ENCODE results near the gene SLC3A2. TPM values are rescaled to one million over a fixed set of nuclear protein-coding genes. Genes with fewer than 3 reads are reported as not detected.

SLC3A2 gene
- total RNA-seq, 1 donor from 2014 or later = 1,548 TPM

- no peak overlapping the region for H3K4me3 ChIP-seq (ENCODE audit: low read depth, low read length)
These were observed 1.3 kb upstream of the SLC3A2 start for GRCh38 chr11:62879235-62879978.

GRCh38 chr11:62880231-62880802 is 379 bp upstream of the SLC3A2 start:
- FAIRE-seq (no peak), DNase-seq (ENCODE audit: low read depth) (peak; percentile 81)
- TF ChIP-seq CTCF (IDR thresholded peaks at IDR 0.05; ENCODE audit: insufficient read depth, low read length, severe bottlenecking) = no peak
- H3K27me3 ChIP-seq (ENCODE audit: control insufficient read depth, insufficient read depth, low read length) = no peaks in the 10 kb centered on the region
- H3K36me3 ChIP-seq (ENCODE audit: control insufficient read depth, insufficient read depth, low read length) = peaks cover 26% of the 10 kb centered on the region
- H3K4me3 ChIP-seq (ENCODE audit: low read depth, low read length) = peak overlapping the region; percentile 85

More at GRCh38 chr11:62879235-62879978, 1.3 kb upstream of the SLC3A2 start:
- Histone ChIP-seq H3K36me3 (ENCODE audit: control insufficient read depth, insufficient read depth, low read length) (peaks cover 21% of the 10 kb centered on the region), H3K27me3 (ENCODE audit: control insufficient read depth, insufficient read depth, low read length) (no peaks in the 10 kb centered on the region)
- DNase-seq (ENCODE audit: low read depth) (no peak), FAIRE-seq (no peak)
- TF ChIP-seq CTCF (IDR thresholded peaks at IDR 0.05; ENCODE audit: insufficient read depth, low read length, severe bottlenecking) = no peak

- no peaks in the 10 kb centered on the region for H3K27me3 ChIP-seq (ENCODE audit: control insufficient read depth, insufficient read depth, low read length)
- H3K4me3 ChIP-seq (ENCODE audit: low read depth, low read length) = peak overlapping the region; percentile 85
- TF ChIP-seq CTCF (IDR thresholded peaks at IDR 0.05; ENCODE audit: insufficient read depth, low read length, severe bottlenecking) = no peak
- H3K36me3 ChIP-seq (ENCODE audit: control insufficient read depth, insufficient read depth, low read length) = peaks cover 37% of the 10 kb centered on the region
- DNase-seq (ENCODE audit: low read depth) (peak; percentile 89), FAIRE-seq (no peak)
These were observed 1.1 kb downstream of the SLC3A2 start for GRCh38 chr11:62881579-62882430.

GRCh38 chr11:62882431-62882749 is 1.7 kb downstream of the SLC3A2 start:
- Histone ChIP-seq H3K36me3 (ENCODE audit: control insufficient read depth, insufficient read depth, low read length) (peaks cover 39% of the 10 kb centered on the region), H3K4me3 (ENCODE audit: low read depth, low read length) (peak overlapping the region; percentile 85), H3K27me3 (ENCODE audit: control insufficient read depth, insufficient read depth, low read length) (no peaks in the 10 kb centered on the region)
- no peak for TF ChIP-seq CTCF (IDR thresholded peaks at IDR 0.05; ENCODE audit: insufficient read depth, low read length, severe bottlenecking)
- DNase-seq (ENCODE audit: low read depth) = no peak
- FAIRE-seq = no peak

- H3K36me3 ChIP-seq (ENCODE audit: control insufficient read depth, insufficient read depth, low read length) = peaks cover 43% of the 10 kb centered on the region
- no peak for TF ChIP-seq CTCF (IDR thresholded peaks at IDR 0.05; ENCODE audit: insufficient read depth, low read length, severe bottlenecking)
- H3K4me3 ChIP-seq (ENCODE audit: low read depth, low read length) = peak overlapping the region; percentile 85
- no peaks in the 10 kb centered on the region for H3K27me3 ChIP-seq (ENCODE audit: control insufficient read depth, insufficient read depth, low read length)
- DNase-seq (ENCODE audit: low read depth) = no peak
- no peak for FAIRE-seq
These were observed 2.2 kb downstream of the SLC3A2 start for GRCh38 chr11:62882788-62883501.

Data from bronchial epithelial cell (primary cell).